Measurements from ENCODE around the gene DOCK1. TPM values are rescaled to one million over a fixed set of nuclear protein-coding genes. Genes with fewer than 3 reads are reported as not detected.

The DOCK1 gene
- total RNA-seq, 2 experiments from 2014 or later, result 0.14 to 0.18 TPM

GRCh38 chr10:127000598-127000997, 95.4 kb downstream of the DOCK1 start:
- Mint-ChIP-seq H3K4me3 (no peak overlapping the region), H3K9me3 (peaks cover 4% of the 10 kb centered on the region), H3K27me3 (no peaks in the 10 kb centered on the region), H3K36me3 (ENCODE audit: low read depth) (no peaks in the 10 kb centered on the region), H3K27ac (no peak overlapping the region), H3K4me1 (ENCODE audit: low read depth) (no peaks in the 10 kb centered on the region)
- intact Hi-C loops (cut with micrococcal nuclease), result no loop called here
- CTCF ChIA-PET, result no interaction called here
- DNase-seq, result no peak
- POLR2A ChIA-PET, result interaction anchor here (0.8 kb wide), 1 partner anchor 231 kb away, joined by 3 read pairs; no protein-coding TSS in a partner anchor
- no peak for TF ChIP-seq CTCF (IDR thresholded peaks at IDR 0.05)
- ATAC-seq, result no peak

DNA sequence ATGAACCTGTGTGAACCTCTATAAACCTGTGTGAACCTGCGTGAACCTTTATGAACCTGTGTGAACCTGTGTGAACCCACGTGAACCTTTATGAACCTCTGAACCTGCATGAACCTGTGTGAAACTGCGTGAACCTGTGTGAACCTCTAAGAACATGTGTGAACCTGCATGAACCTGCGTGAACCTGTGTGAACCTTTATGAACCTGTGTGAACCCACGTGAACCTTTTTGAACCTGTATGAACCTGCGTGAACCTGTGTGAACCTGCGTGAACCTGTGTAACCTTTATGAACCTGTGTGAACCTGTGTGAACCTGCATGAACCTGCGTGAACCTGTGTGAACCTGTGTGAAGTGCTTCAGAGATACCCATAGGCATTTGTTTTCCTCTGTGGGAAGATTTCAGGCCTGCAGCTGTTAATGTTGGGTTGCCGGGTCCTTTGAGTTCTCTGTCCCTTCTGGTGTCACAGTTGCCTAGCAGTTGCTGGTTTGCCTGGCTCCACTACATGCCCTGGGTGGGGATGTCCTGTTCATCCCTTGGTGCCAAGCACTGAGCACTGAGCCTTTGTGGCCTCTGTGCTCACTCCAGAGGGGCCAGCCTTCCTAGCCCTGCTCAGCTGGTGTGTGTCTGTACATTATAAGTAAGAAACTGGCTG, 97.9 kb downstream of the DOCK1 start:
- Mint-ChIP-seq H3K27ac (no peak overlapping the region), H3K27me3 (no peaks in the 10 kb centered on the region), H3K4me3 (no peak overlapping the region), H3K9me3 (peaks cover 4% of the 10 kb centered on the region), H3K4me1 (ENCODE audit: low read depth) (no peaks in the 10 kb centered on the region), H3K36me3 (ENCODE audit: low read depth) (no peaks in the 10 kb centered on the region)
- POLR2A ChIA-PET, result interaction anchor here (0.6 kb wide), 1 partner anchor 425 kb away, joined by 3 read pairs; no protein-coding TSS in a partner anchor
- ATAC-seq, result no peak
- no peak for DNase-seq
- intact Hi-C loops (cut with micrococcal nuclease), result no loop called here
- CTCF ChIA-PET, result no interaction called here
- no peak for TF ChIP-seq CTCF (IDR thresholded peaks at IDR 0.05)

GRCh38 chr10:127006453-127006852, 101.2 kb downstream of the DOCK1 start:
- ChIA-PET CTCF (no interaction called here), POLR2A (no interaction called here)
- Mint-ChIP-seq H3K4me3 (no peak overlapping the region), H3K9me3 (no peaks in the 10 kb centered on the region), H3K4me1 (ENCODE audit: low read depth) (no peaks in the 10 kb centered on the region), H3K36me3 (ENCODE audit: low read depth) (no peaks in the 10 kb centered on the region), H3K27ac (no peak overlapping the region), H3K27me3 (no peaks in the 10 kb centered on the region)
- DNase-seq, result no peak
- TF ChIP-seq CTCF (IDR thresholded peaks at IDR 0.05), result no peak
- ATAC-seq, result no peak
- intact Hi-C loops (cut with micrococcal nuclease), result no loop called here

DNA sequence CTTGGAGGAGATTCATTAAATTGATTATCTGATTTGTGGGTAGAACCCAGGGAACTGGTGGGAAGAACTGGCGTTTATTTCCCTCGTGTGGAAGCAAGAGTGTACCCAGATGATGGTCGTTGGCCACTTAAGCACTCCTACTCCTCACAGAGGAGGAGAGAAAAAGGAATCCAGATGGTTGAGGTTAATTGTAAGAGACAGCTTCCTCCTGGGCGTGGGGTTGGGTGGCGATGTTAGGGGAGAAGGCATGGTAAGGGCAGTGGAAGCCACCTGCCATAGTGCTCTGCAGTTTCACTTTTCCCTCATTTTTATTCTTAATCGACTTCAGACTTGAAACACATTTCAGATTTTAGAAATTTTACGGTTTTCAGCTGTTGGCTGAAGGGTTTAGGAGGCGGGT, 104.1 kb downstream of the DOCK1 start:
- no peak for TF ChIP-seq CTCF (IDR thresholded peaks at IDR 0.05)
- intact Hi-C loops (cut with micrococcal nuclease), result no loop called here
- peaks cover 5% of the 10 kb centered on the region for H3K27me3 Mint-ChIP-seq
- H3K4me1 Mint-ChIP-seq (ENCODE audit: low read depth), result no peaks in the 10 kb centered on the region
- ATAC-seq (no peak), DNase-seq (no peak)
- H3K36me3 Mint-ChIP-seq (ENCODE audit: low read depth), result no peaks in the 10 kb centered on the region
- ChIA-PET POLR2A (no interaction called here), CTCF (no interaction called here)
- H3K4me3 Mint-ChIP-seq, result no peak overlapping the region
- H3K27ac Mint-ChIP-seq, result no peak overlapping the region
- no peaks in the 10 kb centered on the region for H3K9me3 Mint-ChIP-seq

GRCh38 chr10:127011174-127011573, 105.9 kb downstream of the DOCK1 start:
- no peak overlapping the region for H3K27ac Mint-ChIP-seq
- CTCF ChIA-PET, result no interaction called here
- POLR2A ChIA-PET, result no interaction called here
- no peak for TF ChIP-seq CTCF (IDR thresholded peaks at IDR 0.05)
- DNase-seq, result no peak
- H3K9me3 Mint-ChIP-seq, result no peaks in the 10 kb centered on the region
- H3K4me1 Mint-ChIP-seq (ENCODE audit: low read depth), result no peaks in the 10 kb centered on the region
- ATAC-seq, result no peak
- H3K36me3 Mint-ChIP-seq (ENCODE audit: low read depth), result no peaks in the 10 kb centered on the region
- no peak overlapping the region for H3K4me3 Mint-ChIP-seq
- intact Hi-C loops (cut with micrococcal nuclease), result no loop called here
- H3K27me3 Mint-ChIP-seq, result peaks cover 5% of the 10 kb centered on the region
